ENCODE results near the gene NOVA2.
"Not testable (repeated sequence)": the region's sequence is repeated elsewhere in the genome, so short reads cannot be mapped to it uniquely, and the experiment has no call there.

DNA sequence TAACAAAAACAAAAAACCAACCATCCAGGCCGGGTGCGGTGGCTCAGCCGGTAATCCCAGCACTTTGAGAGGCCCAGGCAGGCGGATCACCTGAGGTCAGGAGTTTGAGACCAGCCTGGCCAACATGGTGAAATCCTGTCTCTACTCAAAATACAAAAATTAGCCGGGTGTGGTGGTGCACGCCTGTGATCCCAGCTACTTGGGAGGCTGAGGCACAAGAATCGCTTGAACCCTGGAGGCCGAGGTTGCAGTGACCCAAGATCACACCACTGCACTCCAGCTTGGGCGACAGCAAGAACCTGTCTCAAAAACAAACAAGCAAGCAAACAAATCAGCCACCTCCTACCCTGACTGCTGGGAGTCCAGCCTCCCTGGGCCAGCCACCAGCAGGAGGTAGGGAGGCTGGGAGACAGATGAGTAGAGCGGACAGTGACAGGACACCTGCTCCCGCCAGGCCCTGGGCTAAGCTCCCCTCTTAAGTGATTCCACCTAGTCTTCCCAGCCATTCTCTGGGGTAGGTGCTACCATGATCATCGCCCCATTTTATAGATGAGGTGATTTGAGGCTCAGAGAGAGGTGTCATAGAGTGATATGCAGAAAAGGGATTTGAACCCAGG, 77.6 kb downstream of the NOVA2 start:
- TF ChIP-seq, protein P1, sequence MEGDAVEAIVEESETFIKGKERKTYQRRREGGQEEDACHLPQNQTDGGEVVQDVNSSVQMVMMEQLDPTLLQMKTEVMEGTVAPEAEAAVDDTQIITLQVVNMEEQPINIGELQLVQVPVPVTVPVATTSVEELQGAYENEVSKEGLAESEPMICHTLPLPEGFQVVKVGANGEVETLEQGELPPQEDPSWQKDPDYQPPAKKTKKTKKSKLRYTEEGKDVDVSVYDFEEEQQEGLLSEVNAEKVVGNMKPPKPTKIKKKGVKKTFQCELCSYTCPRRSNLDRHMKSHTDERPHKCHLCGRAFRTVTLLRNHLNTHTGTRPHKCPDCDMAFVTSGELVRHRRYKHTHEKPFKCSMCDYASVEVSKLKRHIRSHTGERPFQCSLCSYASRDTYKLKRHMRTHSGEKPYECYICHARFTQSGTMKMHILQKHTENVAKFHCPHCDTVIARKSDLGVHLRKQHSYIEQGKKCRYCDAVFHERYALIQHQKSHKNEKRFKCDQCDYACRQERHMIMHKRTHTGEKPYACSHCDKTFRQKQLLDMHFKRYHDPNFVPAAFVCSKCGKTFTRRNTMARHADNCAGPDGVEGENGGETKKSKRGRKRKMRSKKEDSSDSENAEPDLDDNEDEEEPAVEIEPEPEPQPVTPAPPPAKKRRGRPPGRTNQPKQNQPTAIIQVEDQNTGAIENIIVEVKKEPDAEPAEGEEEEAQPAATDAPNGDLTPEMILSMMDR (IDR thresholded peaks at IDR 0.05; ENCODE audit: low read length) = not testable (repeated sequence)
- TF ChIP-seq EZH2 (IDR thresholded peaks at IDR 0.05; ENCODE audit: borderline replicate concordance, low read length) = not testable (repeated sequence)

Data from OCI-LY1 (cell line).